Suppressor macrophage treated with lipopolysaccharide for 4 hours (primary cell): ENCODE measurements around the gene GALR1.
"Not testable (repeated sequence)": the region's sequence is repeated elsewhere in the genome, so short reads cannot be mapped to it uniquely, and the experiment has no call there.

ENCODE experiments used
- DNase-seq: peaks from one replicate; pipeline ENCODE4 v3.0.0-alpha.2; 2020

The GALR1 gene

GRCh38 chr18:77251730-77252050 is 2.0 kb downstream of the GALR1 start:
- no peak for DNase-seq

GRCh38 chr18:77254711-77255405 is 5.2 kb downstream of the GALR1 start:
- DNase-seq: no peak

- no peak for DNase-seq
Measured at GRCh38 chr18:77255426-77256105, 5.9 kb downstream of the GALR1 start.

- no peak for DNase-seq
Measured at GRCh38 chr18:77262643-77263465, 13.2 kb downstream of the GALR1 start.

- no peak for DNase-seq
Measured at GRCh38 chr18:77263466-77263763, 13.8 kb downstream of the GALR1 start.

- DNase-seq: no peak
Measured at GRCh38 chr18:77267969-77268368, 18.3 kb downstream of the GALR1 start.

GRCh38 chr18:77268456-77268855 is 18.8 kb downstream of the GALR1 start:
- no peak for DNase-seq

GRCh38 chr18:77271576-77272481 is 22.2 kb downstream of the GALR1 start:
- no peak for DNase-seq

GRCh38 chr18:77290841-77291240 is 41.2 kb downstream of the GALR1 start:
- not testable (repeated sequence) for DNase-seq

GRCh38 chr18:77298172-77298571 is 48.5 kb downstream of the GALR1 start:
- DNase-seq: no peak

GRCh38 chr18:77299706-77300105 is 50.1 kb downstream of the GALR1 start:
- DNase-seq: no peak

- DNase-seq: no peak
Measured at GRCh38 chr18:77300579-77300978, 50.9 kb downstream of the GALR1 start.

- no peak for DNase-seq
Measured at GRCh38 chr18:77304268-77304667, 54.6 kb downstream of the GALR1 start.

GRCh38 chr18:77305676-77306075 is 56.0 kb downstream of the GALR1 start:
- no peak for DNase-seq

- DNase-seq: no peak
Measured at GRCh38 chr18:77308216-77308615, 58.6 kb downstream of the GALR1 start.

GRCh38 chr18:77314511-77314910 is 64.9 kb downstream of the GALR1 start:
- DNase-seq: no peak

GRCh38 chr18:77314952-77315351 is 65.3 kb downstream of the GALR1 start:
- DNase-seq: no peak

- no peak for DNase-seq
Measured at GRCh38 chr18:77316008-77316407, 66.4 kb downstream of the GALR1 start.

- no peak for DNase-seq
Measured at GRCh38 chr18:77316641-77317040, 67.0 kb downstream of the GALR1 start.

GRCh38 chr18:77320971-77321559 is 71.4 kb downstream of the GALR1 start:
- DNase-seq: no peak

- DNase-seq: no peak
Measured at GRCh38 chr18:77321823-77322805, 72.5 kb downstream of the GALR1 start.
